ENCODE measurements around the gene IGSF6. TPM values are rescaled to one million over a fixed set of nuclear protein-coding genes. Genes with fewer than 3 reads are reported as not detected.

The IGSF6 gene
- total and polyA plus RNA-seq, 2 of the 8 experiments (the other 6 are each of a cell fraction or from before 2014, with no cell fraction given) = not detected

DNA sequence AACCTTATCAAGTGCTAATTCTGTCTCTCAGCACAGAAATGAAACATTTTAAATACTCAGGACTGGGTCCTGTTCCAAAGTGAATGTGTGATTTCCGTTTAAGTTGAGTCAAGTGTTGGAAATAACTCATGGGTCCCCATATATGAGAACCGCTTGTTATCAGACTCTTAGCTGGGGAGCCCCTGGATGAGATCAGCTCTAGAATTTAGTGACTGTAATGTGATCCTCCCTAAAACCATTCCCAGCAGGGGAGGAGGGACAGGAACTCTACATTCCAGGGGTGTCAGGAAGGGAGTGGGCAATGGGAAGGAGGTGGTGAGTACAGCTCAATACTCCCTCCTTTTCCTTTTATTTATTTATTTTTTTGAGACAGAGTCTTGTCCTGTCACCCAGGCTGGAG is 48.9 kb upstream of the IGSF6 start (continued):
- TF ChIP-seq, protein P1, sequence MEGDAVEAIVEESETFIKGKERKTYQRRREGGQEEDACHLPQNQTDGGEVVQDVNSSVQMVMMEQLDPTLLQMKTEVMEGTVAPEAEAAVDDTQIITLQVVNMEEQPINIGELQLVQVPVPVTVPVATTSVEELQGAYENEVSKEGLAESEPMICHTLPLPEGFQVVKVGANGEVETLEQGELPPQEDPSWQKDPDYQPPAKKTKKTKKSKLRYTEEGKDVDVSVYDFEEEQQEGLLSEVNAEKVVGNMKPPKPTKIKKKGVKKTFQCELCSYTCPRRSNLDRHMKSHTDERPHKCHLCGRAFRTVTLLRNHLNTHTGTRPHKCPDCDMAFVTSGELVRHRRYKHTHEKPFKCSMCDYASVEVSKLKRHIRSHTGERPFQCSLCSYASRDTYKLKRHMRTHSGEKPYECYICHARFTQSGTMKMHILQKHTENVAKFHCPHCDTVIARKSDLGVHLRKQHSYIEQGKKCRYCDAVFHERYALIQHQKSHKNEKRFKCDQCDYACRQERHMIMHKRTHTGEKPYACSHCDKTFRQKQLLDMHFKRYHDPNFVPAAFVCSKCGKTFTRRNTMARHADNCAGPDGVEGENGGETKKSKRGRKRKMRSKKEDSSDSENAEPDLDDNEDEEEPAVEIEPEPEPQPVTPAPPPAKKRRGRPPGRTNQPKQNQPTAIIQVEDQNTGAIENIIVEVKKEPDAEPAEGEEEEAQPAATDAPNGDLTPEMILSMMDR (IDR thresholded peaks at IDR 0.05; ENCODE audit: control extremely low read depth in 1 of 3, insufficient read depth in 1 of 3, low read depth in 1 of 3, low read length in 3 of 3) = no peak
- TF ChIP-seq BRCA1 (IDR thresholded peaks at IDR 0.05; ENCODE audit: low read depth, low read length) (no peak), RAD21 (IDR thresholded peaks at IDR 0.05 in 1 of 2, conservative IDR thresholded peaks at IDR 0.05 in 1 of 2; ENCODE audit: low read depth in 2 of 2, low read length in 2 of 2) (no peak)
